GM21528 (cell line): ENCODE data around the gene CHST15.
"Not testable (repeated sequence)": the region's sequence is repeated elsewhere in the genome, so short reads cannot be mapped to it uniquely, and the experiment has no call there.

ENCODE experiments used
- ATAC-seq: cut with Tn5 transposase; IDR thresholded peaks from one replicate; pipeline ENCODE4 v1.9.1; 2021; ENCODE audit warnings: mild to moderate bottlenecking, moderate library complexity; ENCODE audit not compliant: unreplicated experiment, low FRiP score

Gene CHST15

GRCh38 chr10:124034576-124035305, 58.7 kb downstream of the CHST15 start:
- ATAC-seq, result not testable (repeated sequence)

DNA sequence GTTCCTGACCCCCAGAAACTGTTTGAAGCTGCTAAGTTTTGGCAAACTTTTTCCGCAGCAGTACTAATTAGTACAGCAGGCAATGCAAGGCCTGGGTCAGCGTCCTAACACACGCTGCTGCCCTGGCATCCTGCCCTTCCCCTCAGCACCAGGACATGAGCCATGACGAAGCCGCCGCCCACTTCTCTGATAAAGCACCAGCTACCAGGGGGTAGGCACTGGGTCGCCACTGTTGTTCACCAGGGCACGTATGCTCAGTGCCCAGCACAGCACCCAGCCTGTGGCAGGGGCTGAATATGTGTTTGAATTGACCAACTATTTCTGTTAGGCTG, 59.5 kb downstream of the CHST15 start:
- ATAC-seq, result no peak

GRCh38 chr10:124032971-124033886, 60.2 kb downstream of the CHST15 start:
- ATAC-seq, result no peak

GRCh38 chr10:124032087-124032935, 61.1 kb downstream of the CHST15 start:
- ATAC-seq, result no peak

GRCh38 chr10:124030492-124031110, 62.8 kb downstream of the CHST15 start:
- no peak for ATAC-seq

DNA sequence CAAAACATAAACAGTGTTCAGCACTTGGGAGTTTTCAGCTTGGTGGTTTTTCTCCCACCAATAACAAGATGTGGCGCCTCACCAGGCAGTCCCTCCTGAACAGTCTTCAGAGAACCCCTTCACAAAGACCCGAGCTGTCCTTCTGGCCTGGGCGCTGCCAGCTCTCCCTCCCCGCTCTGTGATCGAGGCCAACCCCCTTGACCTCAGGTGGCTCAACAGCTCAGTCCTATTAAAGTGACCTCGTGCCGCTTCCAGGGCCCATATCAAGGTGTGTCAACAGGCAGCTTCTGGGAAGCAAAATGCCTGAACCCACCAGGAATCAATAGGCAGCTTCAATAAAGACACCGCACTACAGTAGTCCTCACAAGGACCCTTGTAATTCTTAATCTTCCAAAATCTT, 63.3 kb downstream of the CHST15 start:
- ATAC-seq, result no peak

- no peak for ATAC-seq
Measured at GRCh38 chr10:124029559-124029958, 63.8 kb downstream of the CHST15 start.

DNA sequence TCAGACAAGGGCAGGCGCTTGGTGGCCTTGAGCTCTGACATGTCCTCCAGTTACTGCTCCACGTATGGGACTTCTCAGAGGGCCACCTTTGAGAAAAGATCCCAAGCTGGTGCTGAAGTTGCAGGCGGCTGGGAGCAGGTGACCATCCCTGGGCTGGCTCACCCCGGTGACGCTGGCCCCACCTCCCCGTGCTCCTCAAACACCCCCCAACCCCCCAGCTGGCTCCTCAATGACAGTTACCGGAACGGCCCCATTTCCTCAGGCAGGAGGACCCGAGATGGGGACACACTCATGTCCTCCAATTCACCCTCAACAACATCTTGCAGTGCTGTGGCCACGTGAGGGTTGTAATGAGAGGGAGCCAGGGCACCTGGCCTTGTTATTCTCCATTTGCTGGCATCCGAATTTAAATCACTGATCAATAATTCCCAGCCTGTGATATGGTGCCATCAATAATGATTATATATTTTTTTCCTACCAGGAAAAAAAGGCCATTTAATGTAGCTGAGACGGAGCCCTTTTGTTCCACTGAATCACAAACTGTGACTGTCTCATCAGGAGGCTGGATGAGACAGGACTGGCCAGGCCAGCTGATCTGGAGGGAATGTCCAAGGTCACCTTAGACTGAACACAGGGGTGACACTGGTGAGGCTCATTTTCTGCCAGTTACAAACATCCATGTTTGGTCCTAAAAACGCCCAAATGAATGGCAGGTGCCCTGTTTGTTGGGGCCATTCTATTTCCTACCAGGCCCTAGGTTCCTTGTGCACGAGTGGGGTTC, 64.5 kb downstream of the CHST15 start:
- ATAC-seq, result no peak

DNA sequence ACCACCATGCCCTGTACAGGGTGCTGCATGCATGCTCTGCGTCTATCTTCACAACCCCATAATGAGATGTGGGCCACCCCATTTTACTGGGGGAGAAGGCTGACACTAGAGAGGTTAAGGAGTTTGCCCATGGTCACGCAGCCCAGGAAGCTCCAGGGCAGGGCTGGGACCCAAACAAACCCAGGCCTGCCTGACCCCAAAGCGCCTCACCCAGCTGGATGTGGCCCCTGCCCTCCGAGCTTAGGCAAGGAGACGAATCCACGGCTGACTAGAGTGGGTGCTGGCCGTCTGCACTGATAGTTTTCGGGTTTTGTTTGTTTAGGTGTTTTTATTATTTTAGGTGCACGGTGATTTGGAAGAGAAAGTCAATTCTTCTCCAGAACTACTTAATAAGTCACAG, 65.7 kb downstream of the CHST15 start:
- no peak for ATAC-seq

DNA sequence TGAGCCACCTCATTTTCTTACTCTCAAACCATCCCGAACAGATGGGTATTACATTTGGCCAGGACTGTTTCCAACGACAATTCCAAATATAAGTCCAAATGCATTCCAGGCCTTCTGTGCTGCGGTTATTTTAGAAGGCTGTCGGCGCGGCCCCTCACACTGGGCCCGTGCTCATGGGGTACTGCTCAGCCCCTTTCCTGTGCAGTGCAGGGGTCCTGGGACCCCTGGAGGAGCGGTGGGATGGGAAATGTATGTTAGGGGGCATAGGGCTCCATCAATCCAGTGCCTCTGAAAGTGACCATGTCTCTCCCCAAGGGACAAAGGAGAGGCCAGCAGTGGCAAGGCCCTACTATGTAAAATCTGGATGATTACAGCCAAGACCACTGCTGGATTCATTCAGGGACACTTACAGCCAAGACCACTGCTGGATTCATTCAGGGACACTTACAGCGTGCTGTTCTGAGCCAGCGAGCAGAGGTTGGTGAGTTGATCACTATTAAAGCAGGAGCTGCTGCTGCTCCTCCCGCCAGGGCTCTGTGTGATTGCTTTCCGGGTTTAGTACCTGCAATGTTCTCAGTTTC, 66.3 kb downstream of the CHST15 start:
- ATAC-seq, result no peak

DNA sequence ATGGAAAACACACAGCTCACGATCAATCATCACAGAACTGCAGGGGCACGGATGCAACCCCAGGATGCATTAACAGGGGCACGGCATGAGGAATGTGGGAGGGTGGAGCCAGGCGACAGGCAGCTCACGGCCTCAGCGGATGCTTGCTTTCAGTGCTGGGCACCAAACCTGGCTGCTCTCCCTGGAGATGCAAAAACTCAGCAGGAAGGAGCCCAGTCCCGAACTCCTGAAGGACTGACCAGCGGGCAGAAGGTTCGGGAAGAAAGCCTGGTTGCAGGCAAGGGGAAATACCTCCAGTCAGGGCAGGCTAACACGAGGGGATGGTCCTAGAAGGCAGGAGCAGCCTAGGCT, 66.8 kb downstream of the CHST15 start:
- ATAC-seq, result no peak

DNA sequence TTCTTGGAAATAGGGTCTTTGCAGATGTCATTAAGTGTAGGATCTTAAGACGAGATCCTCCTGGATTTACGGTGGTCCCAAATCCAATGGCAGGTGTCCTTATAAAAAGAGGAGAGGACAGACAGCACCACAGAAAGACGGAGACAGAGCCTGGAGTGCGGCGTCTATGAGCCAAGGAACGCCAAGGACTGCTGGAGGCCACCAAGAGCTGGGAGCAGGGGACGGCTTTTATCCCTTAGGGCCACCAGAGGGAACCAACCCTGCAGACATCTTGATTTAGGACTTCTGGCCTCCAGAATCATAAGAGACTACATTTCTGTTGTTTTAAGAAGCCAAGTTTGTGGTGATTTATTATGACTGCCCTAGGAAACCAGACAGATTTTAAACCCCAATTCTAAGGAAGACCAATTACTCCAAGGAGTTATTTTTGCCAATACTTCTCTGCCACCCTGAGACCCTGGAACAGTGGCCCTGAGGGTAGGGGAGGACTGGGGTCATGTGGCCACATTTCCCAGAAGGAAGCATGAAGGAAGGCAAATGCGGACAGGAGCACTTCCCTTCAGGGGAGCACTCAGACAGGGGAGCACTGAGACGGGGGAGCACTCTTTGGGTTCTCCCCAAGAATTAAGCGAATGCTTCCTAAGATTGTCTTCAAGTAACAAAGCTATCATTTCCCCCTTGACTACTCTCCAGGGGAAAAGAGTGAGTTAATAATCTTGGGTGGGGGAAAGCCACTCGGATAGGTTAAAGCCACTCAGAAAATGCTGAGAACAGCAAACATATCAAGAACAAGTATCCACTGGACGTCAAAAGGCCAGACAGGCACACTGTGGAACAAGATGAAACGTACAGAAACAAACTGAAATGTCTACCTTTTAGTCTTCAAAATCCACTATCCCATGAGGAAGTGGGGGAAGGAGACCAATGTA, 67.5 kb downstream of the CHST15 start:
- ATAC-seq, result no peak

DNA sequence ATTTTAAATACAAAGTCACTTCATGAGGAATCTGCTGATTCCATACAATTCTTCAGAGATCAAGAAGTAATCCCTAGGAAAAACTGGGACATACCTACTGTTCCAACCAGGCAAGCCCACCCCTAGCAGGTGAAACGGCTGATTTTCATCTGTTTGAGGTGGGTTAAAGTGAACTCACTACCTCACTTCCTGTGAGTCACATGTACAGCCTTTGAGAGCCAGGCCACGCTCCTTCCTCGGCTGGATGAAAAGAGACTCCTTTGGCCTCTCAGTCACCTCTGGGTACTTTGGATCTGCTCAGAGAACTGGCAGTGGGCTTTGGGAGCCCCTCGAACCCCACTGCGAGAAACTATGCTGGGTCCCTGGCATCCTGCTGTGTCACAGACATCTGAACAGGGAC, 68.2 kb downstream of the CHST15 start:
- ATAC-seq, result no peak

DNA sequence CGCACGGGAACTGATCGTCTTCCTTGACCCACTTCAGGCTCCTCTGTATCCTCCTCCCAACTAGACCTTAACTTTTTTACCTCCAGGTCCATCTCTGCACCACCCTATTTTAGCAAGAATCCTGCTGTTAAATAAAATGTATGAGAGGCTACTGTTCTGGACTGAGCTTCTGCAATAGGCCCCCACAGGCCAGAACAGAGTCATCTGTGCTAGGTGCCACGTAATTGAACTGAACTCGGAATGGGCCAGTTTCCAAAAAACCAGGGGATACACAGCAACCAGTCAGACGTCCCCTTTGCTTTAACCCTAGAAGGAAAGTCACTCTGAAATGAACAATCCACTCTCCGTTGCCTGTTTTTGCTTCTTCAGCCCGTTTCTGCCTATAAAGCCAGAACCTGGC, 71.3 kb downstream of the CHST15 start:
- ATAC-seq, result no peak

GRCh38 chr10:124020981-124021815, 72.2 kb downstream of the CHST15 start:
- no peak for ATAC-seq

GRCh38 chr10:124019886-124020797, 73.3 kb downstream of the CHST15 start:
- ATAC-seq, result no peak
